GM21526 (cell line): ENCODE data around the gene EML2.
"Not testable (repeated sequence)": the region's sequence is repeated elsewhere in the genome, so short reads cannot be mapped to it uniquely, and the experiment has no call there.

ENCODE experiments used
- ATAC-seq: cut with Tn5 transposase; IDR thresholded peaks from one replicate; pipeline ENCODE4 v1.9.1; 2021; ENCODE audit warnings: moderate library complexity; ENCODE audit not compliant: unreplicated experiment, low FRiP score

Gene EML2

DNA sequence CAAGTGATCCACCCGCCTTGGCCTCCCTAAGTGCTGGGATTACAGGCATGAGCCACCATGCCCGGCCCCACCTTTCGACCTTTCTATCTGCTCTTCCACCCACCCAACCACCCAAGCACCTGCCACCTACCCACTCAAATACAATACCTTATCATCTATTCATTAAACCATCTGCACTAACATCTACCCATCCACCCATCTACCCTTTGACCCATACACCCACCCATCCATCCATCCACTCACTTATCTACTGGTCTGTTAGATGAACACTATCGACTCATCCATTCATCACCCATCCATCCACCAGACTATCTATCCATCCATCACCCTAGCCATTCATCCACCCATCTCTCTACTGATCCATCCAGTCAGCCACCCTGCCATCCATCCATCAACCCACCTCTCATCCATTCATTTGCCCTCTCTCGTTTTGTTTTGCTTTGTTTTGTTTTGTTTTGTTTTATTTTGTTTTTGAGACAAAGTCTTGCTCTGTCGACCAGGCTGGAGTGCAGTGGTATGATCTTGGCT is 17.2 kb downstream of the EML2 start:
- ATAC-seq, result no peak

DNA sequence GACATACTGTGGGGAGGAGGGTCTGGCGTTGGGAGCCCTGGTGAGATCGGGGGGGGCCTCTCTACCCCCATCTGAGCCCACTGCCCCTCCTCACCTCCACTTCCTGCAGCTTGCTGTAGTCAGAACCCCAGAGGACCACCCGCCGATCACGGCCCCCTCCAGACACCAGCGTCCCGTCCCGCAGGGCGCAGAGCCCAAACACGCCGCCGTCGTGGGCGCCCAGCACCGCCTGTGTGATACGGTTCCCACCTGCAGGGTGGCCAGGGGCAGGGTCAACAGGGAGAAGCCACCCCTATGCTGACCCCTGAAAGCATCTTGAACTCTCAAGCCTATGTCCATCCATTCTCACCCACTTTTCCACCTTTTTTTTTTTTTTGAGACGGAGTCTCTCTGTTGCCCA is 17.8 kb downstream of the EML2 start:
- ATAC-seq, result no peak

DNA sequence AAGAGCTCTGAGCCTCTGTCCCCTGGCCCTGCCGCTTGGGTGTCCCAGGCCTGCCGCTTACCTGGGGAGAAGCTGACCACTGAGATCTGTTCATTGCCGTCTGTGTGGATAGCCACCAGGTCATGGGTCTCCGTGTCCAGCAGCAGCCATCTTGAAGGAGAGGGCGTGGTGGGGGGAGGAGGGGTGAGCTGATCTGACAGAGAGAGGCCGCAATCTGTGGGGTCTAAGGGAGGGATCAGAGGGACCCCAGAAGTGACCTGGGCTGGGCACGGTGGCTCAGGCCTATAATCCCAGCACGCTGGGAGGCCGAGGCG is 22.5 kb downstream of the EML2 start:
- no peak for ATAC-seq

DNA sequence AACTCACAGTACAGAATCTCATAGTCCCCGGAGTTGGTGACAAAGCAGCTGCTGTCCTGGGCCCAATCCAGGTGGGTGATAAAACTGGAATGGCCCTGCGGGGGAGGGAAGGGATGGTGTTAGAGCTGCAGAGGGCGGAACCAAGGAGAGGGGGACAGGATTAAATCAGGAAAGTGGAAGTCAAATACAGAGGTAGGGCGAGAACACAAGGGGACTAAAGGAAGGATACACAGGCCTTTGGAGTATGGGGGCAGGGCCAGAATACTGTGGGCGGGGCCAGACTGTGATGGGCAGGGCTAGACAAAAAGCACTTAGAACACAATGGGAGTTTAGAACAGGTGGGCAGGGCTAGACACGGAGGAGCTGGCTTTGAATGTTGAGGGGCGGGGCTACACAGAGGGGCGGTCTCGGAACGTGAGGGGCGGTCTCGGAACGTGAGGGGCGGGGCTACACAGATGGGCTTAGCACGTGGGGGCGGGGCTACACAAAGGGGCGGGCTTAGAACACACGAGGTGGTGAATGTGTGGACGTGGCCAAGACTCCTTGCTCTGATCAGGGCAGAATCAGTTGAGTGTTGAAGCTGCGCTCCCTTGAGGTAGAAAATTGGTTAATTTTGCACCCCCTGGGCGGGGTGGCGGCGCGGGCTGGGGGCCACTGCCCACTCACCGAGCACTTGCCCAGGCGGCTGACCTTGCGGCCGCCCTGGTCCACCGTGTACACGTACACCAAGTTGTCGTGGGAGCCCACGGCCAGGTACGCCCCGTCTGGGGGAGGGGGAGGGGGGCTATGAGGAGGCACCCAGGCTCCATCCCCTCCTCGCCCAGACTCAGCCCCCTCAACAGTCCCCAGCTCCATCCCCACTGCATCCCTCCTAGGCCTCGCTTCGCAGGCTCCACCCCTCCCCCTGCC is 23.1 kb downstream of the EML2 start:
- ATAC-seq, result no peak

DNA sequence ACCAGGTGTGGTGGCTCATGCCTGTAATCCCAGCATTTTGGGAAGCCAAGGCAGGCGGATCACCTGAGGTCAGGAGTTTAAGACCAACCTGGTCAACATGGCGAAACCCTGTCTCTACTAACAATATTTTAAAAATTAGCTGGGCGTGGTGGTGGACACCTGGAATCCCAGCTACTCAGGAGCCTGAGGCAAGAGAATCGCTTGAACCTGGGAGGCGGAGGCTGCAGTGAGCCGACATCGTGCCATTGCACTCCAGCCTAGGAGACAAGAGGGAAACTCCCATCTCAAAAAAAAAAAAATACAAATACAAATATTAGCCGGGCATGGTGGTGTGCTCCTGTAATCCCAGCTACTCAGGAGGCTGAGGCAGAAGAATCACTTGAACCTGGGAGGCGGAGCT is 24.1 kb downstream of the EML2 start:
- not testable (repeated sequence) for ATAC-seq

DNA sequence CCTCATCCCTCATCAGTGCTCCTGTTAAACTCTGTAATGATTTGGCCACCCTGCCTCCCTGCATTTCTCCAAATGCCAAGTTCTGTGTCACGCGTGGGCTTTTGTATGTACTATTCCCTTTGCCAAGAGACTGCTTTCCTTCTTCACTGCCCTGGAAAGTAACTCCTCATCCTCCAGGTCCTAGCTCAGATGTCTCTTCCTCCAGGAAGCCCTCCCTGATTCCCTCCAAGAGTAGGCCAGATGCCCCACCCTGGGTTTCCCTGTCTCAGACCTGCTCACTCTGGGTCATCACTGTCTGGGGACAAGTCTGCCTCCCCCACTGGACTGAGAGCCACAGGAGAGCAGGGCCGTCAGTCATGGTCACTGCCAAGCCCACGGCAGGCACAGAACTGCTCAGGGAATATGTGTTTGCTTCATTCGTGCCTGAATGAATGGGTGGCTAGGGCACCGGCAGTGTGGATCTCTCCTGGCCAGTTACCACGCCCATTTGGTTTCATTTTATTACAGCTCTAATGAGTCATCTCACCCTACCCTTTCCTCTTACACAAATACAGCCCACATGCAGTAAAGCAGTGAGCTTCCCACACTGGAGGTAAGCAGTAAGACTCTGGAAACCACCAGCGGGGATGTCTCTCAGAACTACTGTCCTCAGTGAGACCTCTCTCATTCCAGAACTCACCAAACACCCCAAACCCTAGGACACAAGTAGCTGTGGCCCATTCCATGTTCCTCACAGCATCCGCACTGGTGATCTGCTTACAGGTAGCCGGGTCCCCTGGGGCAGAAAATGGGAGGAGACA is 25.1 kb downstream of the EML2 start:
- ATAC-seq, result no peak

DNA sequence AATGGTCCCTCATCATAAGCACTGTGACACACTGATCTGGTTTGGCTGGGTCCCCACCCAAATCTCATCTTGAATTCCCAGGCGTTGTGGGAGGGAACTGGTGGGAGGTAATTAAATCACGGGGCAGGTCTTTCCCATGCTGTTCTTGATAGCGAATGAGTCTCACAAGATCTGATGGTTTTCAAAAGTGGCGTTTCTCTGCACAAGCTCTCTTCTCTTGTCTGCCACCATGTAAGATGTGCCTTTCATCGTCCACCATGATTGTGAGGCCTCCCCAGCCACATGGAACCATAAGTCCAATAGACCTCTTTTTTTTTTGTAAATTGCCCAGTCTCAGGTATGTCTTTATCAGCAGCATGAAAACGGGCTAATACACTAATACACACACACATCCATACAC is 30.2 kb downstream of the EML2 start:
- ATAC-seq, result no peak

DNA sequence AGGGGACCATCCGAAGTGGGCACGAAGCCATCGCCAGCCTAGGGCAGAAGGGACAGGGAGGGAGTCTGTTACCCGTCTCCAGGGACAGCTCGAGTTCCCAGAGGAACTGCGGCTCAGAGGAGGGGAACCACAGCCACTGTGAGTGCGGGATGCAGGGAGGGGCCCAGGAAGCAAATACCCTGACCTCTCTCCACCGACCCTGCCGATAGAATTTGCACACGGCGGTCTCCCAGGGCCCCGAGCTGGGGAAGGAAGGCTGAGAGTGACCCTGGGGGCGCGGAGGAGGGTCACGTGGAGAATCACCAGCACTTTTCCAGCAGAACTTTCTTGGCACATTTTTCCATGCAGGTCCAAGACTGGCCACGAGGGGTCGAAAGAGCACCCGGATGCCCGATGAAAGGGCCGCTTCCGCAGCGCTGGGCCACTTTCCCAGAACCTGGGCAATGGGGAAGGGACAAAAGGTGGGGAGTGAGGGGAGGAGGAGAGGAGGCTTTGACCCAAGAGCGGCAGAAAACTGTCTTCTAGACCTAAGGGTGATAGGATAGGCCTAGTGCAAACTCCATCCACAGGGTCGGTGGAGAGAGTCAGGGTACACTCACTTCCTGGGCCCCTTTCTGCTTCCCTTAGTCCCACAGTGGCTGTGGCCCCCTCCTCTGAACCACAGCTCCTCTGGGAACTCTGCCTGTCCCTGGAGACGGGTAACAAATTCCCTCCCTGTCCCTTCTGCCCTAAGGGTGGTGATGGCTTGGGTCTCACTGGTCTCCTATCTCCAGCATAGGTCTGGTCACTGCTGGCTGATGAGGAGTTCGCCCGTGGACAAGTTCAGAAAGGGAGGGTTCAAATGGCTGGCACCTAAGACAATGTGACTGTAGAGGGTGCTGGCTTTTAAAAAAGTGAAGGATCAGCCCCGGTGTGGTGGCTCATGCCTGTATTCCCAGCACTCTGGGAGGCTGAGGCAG is 31.8 kb downstream of the EML2 start:
- ATAC-seq, result no peak

DNA sequence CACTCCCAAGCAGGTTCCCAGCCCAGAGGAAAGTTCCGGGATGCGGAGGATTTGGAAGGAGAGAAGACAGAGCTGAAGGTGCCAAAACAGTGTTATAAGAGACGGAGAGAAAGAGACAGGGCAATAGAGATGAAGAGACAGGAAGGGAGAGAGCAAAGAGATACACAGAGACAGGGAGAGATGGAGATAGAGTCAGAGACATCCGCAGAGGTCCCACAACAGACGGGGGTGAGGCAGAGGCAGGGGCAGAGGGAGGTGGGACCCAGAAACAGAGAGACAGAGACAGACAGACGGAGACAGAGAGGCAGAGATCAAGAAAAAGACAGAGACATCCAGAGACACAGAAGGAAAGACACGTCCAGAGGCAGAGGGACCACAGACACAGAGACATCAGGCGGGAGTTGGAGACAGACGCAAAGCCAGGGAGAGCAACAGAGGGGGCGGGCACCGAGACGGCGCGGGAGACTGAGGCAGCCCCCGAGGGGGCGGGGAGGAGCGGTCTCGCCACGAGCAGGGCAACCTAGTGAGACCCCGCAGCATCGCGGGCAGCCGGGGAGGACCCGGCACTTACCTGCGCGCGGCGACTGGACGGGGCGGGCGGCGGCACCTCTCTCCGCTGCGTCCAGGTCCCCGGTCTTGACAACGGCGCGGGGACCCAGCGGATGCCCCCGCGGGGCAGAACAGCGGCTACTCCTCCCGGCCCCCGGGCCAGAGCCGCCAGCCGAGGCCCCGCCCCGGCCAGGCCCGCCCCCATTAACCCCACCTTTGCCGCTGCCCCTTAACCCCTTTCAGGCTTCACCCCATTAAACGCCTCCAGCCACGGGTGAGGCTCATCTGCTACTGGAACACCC is 37.4 kb downstream of the EML2 start, which contains the start of gene GPR4:
TSS of gene GPR4 (minus strand) at position 689 of the 851 bp plus-strand sequence. CDS start 10,346 bp downstream, outside the sequence.
- ATAC-seq, result no peak

DNA sequence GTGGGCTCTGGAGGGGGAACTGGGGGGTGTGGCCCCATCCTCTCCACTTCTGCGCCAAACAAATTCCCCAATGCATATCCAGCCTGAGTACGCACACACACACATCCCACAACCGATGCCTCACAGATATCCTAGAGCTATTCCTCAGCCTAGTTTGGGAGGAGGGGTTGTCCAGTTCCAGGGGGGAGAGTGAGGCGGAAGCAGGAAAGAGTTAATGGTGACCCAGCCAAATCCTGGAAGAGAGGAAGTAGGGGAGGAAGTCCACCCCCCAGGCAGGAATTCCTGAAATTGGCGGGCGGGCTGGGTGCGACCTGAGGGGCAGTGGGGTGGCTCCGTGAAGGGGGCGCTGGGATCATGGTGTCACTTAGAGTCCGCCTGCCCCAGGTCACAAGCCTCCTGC is 38.1 kb downstream of the EML2 start:
- ATAC-seq, result no peak

DNA sequence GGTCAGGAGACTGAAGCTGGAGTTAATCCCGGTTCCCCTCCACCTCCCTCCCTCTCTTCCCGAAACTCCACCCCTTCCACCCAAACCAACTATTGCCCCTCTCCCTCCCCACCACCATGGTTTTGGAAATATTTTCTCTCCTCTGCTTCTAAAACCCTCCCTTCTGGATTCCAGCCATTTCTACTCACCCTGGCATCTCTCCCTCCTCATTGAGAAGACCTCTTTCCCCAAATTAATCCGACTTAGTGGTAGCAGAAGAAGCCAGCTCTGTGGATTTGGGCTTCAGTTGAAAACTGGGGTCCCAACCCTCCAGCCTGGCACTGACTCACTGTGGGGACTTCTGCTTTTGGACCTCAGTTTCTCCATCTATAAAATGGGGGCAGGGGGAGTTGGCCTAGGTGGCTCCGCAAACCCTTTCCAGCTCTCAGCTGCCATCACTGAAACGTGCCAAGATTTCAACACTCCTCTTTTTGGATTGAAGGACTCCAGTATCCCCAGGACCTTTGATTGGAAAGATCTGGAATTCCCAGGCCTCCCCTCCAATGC is 38.8 kb downstream of the EML2 start:
- ATAC-seq, result no peak

DNA sequence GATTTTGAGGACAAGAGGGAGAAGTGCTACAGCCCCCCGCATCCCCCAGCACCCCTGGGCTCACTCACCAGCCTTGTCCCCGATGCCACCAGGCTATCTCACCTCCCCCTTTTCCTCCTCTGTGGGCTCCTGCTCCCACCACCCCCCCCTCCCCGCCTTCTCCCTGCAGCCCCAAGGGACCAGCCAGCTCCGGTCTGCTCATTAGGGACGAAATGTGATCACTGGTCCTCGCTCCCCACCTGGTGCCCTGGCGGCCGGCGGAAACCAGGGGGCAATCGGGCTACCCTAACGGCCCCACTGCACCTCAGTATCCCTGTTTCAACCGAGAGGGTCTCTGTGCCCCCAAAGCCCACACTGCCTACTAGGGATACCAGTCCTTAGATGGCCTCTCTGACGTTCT is 39.9 kb downstream of the EML2 start:
- no peak for ATAC-seq

DNA sequence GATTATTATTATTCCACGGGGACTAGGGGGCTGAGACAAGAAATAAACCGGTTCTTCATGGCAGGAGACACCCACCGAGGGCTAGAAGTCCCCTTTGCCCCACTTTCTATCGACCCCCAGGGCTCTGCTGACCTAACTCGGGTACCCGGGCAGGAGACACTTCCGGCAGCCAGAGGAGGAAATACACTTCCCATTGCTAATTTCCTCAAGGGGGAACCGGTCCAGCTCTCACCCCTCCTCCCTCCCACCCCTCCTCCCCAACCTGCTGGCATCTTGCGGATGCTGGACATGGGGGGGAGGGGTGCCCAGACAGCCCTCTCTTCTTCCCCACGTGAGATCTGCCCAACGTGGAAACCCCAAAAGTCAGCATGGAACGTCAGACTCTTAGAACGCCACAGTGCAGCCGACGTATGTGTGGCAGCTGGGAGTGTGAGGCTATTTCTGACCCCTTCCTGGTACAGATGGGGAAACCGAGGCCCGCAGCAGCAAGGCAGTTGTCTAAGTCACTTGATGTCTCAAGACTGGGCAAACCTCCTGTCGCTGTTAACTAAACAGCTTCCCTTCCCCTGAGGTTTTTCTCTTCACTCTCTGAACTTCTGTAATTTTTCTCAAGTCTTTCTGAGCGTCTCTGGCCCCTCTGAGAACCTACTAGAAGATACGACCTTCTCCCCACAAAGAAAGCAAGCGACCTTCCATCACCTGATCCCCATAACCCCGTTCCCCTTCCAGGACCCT is 40.8 kb downstream of the EML2 start:
- no peak for ATAC-seq

DNA sequence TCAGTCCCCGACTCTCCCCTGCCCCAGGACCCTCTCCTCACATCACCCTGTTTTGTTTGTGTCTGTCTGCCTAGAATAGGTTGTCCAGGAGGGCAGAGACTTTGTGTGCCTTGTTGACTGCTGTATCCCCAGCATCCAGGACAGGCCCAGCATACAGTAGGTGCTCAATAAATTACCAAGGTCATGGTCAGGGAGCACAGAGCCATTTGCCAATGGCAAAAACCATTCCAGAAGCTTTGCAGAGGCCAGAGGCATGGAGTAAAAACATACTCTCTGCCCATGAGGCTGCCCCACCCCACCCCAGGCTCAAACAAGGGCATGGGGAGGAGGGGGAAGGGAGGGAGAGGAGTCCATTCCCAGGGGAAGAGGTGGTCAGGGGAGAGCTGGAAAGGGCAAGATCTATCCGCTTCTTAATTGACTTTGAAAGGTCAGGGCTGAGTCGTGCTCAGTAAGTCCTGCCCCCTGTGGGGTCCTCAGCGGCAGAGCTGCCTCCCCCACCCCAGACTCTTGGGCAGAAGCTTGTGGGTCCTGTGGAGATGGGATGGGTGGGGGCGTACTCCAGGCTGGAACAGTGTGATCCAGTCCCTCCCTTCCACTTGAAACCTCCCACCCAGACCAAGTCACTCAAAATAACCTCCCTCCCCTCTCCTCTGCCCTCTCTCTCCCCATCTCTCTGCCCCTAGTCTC is 41.6 kb downstream of the EML2 start:
- no peak for ATAC-seq

DNA sequence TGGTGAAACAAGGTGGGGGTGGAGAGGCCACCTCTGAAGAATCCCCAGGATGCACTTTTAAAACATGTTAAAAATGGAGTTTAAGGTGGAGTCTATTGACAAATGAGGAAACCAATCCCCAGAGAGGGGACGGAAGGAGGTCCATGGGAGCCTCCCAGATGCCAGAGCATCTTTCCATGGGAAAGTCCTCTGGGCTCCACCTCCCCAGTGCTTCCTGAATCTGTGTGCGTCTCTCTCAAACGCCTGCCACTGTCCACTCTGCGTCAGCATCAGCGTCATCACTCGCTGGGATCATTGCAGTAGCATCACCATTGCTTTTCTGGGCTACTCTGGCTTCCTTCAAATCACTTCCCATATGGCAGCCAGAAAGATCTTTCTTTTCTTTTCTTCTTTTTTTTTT is 43.4 kb downstream of the EML2 start:
- ATAC-seq, result no peak

DNA sequence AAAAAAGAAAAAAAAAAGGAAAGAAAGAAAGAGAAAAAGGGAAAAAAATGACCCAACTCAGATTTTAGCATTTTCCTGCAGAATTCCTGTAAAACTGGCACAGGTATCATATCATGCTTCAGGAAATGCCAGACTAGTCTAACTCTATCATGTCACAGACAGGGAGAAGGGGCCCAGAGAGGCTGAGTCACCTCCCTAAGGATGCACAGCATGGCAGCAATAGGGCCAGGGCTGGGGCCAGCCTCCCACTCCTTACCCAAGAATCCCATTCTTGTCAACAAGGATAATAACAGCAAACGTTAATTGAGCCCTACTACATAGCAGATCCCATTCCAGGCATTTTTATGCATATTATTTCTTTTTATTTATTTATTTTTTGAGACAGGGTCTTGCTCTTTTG is 45.7 kb downstream of the EML2 start:
- no peak for ATAC-seq

DNA sequence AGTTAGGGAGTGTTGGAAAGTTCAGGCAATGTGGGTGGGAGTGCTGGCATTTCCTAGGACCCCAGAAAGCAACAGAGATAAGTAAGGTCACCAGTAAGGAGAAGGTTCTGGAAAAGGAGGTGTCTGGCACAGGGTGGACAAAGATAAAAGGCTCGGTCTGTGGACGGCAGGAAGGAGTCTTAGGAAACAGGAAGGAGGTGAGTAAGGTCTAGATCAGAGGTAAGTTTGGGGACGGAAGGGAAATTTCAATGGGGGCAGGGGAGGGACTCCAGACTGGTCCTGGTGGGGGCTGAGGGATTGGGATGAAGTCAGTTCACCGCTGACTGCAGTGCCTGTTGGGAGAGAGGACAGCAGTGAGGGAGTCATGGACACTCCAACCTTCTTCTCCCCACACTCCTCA is 46.8 kb downstream of the EML2 start:
- no peak for ATAC-seq

DNA sequence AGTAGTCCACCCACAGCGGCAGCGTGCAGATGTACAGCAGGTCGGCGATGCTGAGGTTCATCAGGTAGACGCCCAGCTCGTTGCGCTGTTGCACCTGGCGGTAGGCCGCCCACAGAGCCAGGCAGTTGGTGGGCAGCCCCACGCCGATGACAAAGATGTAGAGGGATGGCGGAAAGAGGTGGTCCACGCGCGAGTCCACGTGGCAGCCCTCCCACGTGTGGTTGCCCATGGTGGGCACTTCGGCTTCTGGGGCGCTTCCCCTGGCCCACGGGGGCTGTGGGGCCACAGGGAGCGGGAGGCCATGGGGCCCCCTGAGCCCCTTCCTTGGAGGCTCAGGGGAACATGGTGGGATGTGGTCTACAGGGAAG is 47.6 kb downstream of the EML2 start:
- no peak for ATAC-seq
